Neural progenitor cell (in vitro differentiated cells): ENCODE data around the gene RBMS1. TPM values are rescaled to one million over a fixed set of nuclear protein-coding genes. Genes with fewer than 3 reads are reported as not detected.

Experiments
- DNase-seq: peaks from one replicate; pipeline ENCODE4 v3.0.0-alpha.2; 2016; ENCODE audit warnings: low spot score
- H2AFZ ChIP-seq: fragments of 200-600 bp; sonication (generic); replicated peaks from 2 replicates; pipeline ENCODE4 v1.6.1; 2016; ENCODE audit warnings: antibody characterized with exemption
- H3F3A ChIP-seq: fragments of 200-600 bp; sonication (generic); 2 replicates; pipeline ENCODE4 v1.6.1; 2016; ENCODE audit warnings: antibody characterized with exemption, low read depth
- H3K27ac ChIP-seq: fragments of 200-600 bp; sonication (generic); 2 replicates; pipeline ENCODE4 v1.5.1; 2016; ENCODE audit warnings: mild to moderate bottlenecking
- H3K27me3 ChIP-seq: fragments of 200-600 bp; sonication (generic); 2 replicates; pipeline ENCODE4 v1.6.1; 2016; ENCODE audit warnings: mild to moderate bottlenecking, moderate library complexity
- H3K36me3 ChIP-seq: fragments of 200-600 bp; sonication (generic); 2 replicates; pipeline ENCODE4 v1.5.1; 2016
- H3K4me1 ChIP-seq: fragments of 200-600 bp; sonication (generic); 2 replicates; pipeline ENCODE4 v1.6.1; 2016; ENCODE audit warnings: mixed run types
- H3K4me2 ChIP-seq: fragments of 200-600 bp; sonication (generic); 2 replicates; pipeline ENCODE4 v1.6.1; 2016
- H3K4me3 ChIP-seq: fragments of 200-600 bp; sonication (generic); 2 replicates; pipeline ENCODE4 v1.5.1; 2016
- H3K79me2 ChIP-seq: fragments of 200-600 bp; sonication (generic); 2 replicates; pipeline ENCODE4 v1.6.1; 2016; ENCODE audit warnings: low read depth
- H3K9ac ChIP-seq: fragments of 200-600 bp; sonication (generic); 2 replicates; pipeline ENCODE4 v1.6.1; 2016
- H3K9me3 ChIP-seq: fragments of 200-600 bp; sonication (generic); 2 replicates; pipeline ENCODE4 v1.5.1; 2016; ENCODE audit warnings: low read depth
- H4K20me1 ChIP-seq: fragments of 200-600 bp; sonication (generic); 2 replicates; pipeline ENCODE4 v1.6.1; 2016; ENCODE audit warnings: low read depth
- H3K27ac Mint-ChIP-seq: 3 replicates; pipeline ENCODE4 v1.8.0; 2021; ENCODE audit warnings: mixed read lengths
- H3K27me3 Mint-ChIP-seq: 2 replicates; pipeline ENCODE4 v1.8.0; 2022; ENCODE audit warnings: low read depth, mild to moderate bottlenecking, inconsistent platforms, moderate library complexity, mixed read lengths; ENCODE audit not compliant: insufficient read depth
- H3K36me3 Mint-ChIP-seq: 3 replicates; pipeline ENCODE4 v1.8.0; 2021; ENCODE audit warnings: mixed read lengths
- H3K4me1 Mint-ChIP-seq: 3 replicates; pipeline ENCODE4 v1.8.0; 2021; ENCODE audit warnings: mixed read lengths
- H3K4me3 Mint-ChIP-seq: 3 replicates; pipeline ENCODE4 v1.8.0; 2021; ENCODE audit warnings: mild to moderate bottlenecking, moderate library complexity, mixed read lengths
- H3K9me3 Mint-ChIP-seq: 3 replicates; pipeline ENCODE4 v1.8.0; 2020; ENCODE audit warnings: mixed read lengths
- CTCF ChIP-seq: fragments of 200-600 bp; sonication (generic); IDR thresholded peaks from 2 replicates; pipeline ENCODE4 v1.5.1; 2017; ENCODE audit warnings: antibody characterized with exemption, mild to moderate bottlenecking
- EZH2 ChIP-seq: fragments of 200-600 bp; sonication (generic); IDR thresholded peaks from 2 replicates; pipeline ENCODE4 v1.6.1; 2017; ENCODE audit warnings: antibody characterized with exemption, mild to moderate bottlenecking, moderate library complexity
- EZH2phosphoT487 ChIP-seq: fragments of 200-600 bp; sonication (generic); IDR thresholded peaks from 2 replicates; pipeline ENCODE4 v1.6.1; 2017; ENCODE audit warnings: antibody characterized with exemption
- total RNA-seq: library from RNA; depleted of rRNA; stranded (reverse); fragments of >200 nt; gene quantifications from 2 replicates; pipeline ENCODE4 v1.2.3, GENCODE V29; 2015; ENCODE audit warnings: low replicate concordance

Gene RBMS1
- total RNA-seq, 1 donor from 2014 or later = 101 TPM

GRCh38 chr2:160465406-160465805 is 28.2 kb downstream of the RBMS1 start:
- DNase-seq = no peak
- Histone ChIP-seq H3K9me3 (no peaks in the 10 kb centered on the region), H4K20me1 (no peaks in the 10 kb centered on the region), H3K27ac (no peak overlapping the region), H3K4me1 (no peaks in the 10 kb centered on the region), H3K79me2 (peaks cover 37% of the 10 kb centered on the region), H3K4me3 (no peak overlapping the region), H3K9ac (no peak overlapping the region), H2AFZ (no peak overlapping the region), H3F3A (no peaks in the 10 kb centered on the region), H3K27me3 (no peaks in the 10 kb centered on the region), H3K4me2 (no peak overlapping the region), H3K36me3 (no peaks in the 10 kb centered on the region)
- no peaks in the 10 kb centered on the region for H3K27me3 Mint-ChIP-seq
- TF ChIP-seq EZH2phosphoT487 (no peak), EZH2 (no peak), CTCF (no peak)
- no peaks in the 10 kb centered on the region for H3K4me1 Mint-ChIP-seq
- peaks cover 4% of the 10 kb centered on the region for H3K36me3 Mint-ChIP-seq
- no peaks in the 10 kb centered on the region for H3K9me3 Mint-ChIP-seq
- H3K27ac Mint-ChIP-seq = no peak overlapping the region
- H3K4me3 Mint-ChIP-seq = no peak overlapping the region

- peaks cover 4% of the 10 kb centered on the region for H3K36me3 Mint-ChIP-seq
- no peaks in the 10 kb centered on the region for H3K27me3 Mint-ChIP-seq
- Histone ChIP-seq H3K4me3 (no peak overlapping the region), H3F3A (no peaks in the 10 kb centered on the region), H3K9me3 (no peaks in the 10 kb centered on the region), H3K4me2 (no peak overlapping the region), H3K4me1 (no peaks in the 10 kb centered on the region), H3K9ac (no peak overlapping the region), H3K27me3 (no peaks in the 10 kb centered on the region), H4K20me1 (no peaks in the 10 kb centered on the region), H3K79me2 (peaks cover 37% of the 10 kb centered on the region), H3K36me3 (no peaks in the 10 kb centered on the region), H3K27ac (no peak overlapping the region), H2AFZ (no peak overlapping the region)
- H3K4me3 Mint-ChIP-seq = no peak overlapping the region
- no peaks in the 10 kb centered on the region for H3K4me1 Mint-ChIP-seq
- no peak for DNase-seq
- H3K27ac Mint-ChIP-seq = no peak overlapping the region
- no peak for TF ChIP-seq EZH2phosphoT487
- no peak for TF ChIP-seq EZH2
- TF ChIP-seq CTCF = no peak
- H3K9me3 Mint-ChIP-seq = no peaks in the 10 kb centered on the region
Observed at GRCh38 chr2:160465002-160465401, 28.6 kb downstream of the RBMS1 start.

- no peaks in the 10 kb centered on the region for H3K4me1 Mint-ChIP-seq
- no peaks in the 10 kb centered on the region for H3K4me1 ChIP-seq
- no peak for TF ChIP-seq CTCF
- TF ChIP-seq EZH2 = no peak
- no peak for TF ChIP-seq EZH2phosphoT487
- no peak overlapping the region for H3K4me3 ChIP-seq
- H3K4me3 Mint-ChIP-seq = no peak overlapping the region
- no peak overlapping the region for H3K4me2 ChIP-seq
- no peaks in the 10 kb centered on the region for H3K36me3 ChIP-seq
- no peaks in the 10 kb centered on the region for H3F3A ChIP-seq
- no peaks in the 10 kb centered on the region for H4K20me1 ChIP-seq
- H3K27ac ChIP-seq = no peak overlapping the region
- no peaks in the 10 kb centered on the region for H3K9me3 ChIP-seq
- H3K27ac Mint-ChIP-seq = no peak overlapping the region
- no peak overlapping the region for H2AFZ ChIP-seq
- no peaks in the 10 kb centered on the region for H3K9me3 Mint-ChIP-seq
- no peak overlapping the region for H3K9ac ChIP-seq
- no peaks in the 10 kb centered on the region for H3K27me3 ChIP-seq
- peaks cover 37% of the 10 kb centered on the region for H3K79me2 ChIP-seq
- H3K27me3 Mint-ChIP-seq = no peaks in the 10 kb centered on the region
- no peak for DNase-seq
- H3K36me3 Mint-ChIP-seq = peaks cover 4% of the 10 kb centered on the region
Observed at GRCh38 chr2:160464017-160464416, 29.6 kb downstream of the RBMS1 start.
